Kasumi-1 (cell line): Measurements from ENCODE around the gene NDUFA8.

ENCODE experiments used
- DNase-seq, 2 experiments: peaks; one replicate each; lab custom pipeline; 2025; lab: John Stamatoyannopoulos, UW

Gene NDUFA8

DNA sequence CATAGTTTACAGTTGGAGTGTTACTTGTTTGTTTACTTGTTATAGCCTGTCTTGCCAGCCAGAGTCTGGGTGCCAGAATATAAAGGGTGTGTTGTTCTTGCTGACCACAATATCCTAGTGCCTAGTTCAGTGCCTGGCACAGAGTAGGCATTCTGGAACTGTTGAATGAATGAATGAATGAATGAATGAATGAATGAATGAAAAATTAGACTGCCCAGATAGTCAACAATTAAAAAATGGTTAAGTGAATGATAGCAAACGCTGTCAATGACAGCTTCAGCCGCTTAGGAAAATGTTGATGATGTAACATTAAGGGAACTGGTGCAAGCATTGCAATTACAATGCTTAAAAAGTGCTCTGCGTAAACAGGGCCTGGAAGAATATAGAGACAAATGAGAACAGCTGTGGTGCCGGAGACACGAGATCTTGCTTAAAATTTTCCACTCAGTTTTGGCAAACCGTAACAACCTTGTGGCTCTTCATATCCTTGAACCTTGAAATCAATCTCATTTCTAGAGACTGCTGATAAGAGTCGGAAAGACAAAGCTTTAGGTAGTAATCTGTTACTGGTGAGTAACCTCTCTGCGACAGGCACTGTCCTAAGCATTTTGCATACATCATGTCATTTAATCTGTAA, 61.8 kb downstream of the NDUFA8 start:
- no peak for DNase-seq

DNA sequence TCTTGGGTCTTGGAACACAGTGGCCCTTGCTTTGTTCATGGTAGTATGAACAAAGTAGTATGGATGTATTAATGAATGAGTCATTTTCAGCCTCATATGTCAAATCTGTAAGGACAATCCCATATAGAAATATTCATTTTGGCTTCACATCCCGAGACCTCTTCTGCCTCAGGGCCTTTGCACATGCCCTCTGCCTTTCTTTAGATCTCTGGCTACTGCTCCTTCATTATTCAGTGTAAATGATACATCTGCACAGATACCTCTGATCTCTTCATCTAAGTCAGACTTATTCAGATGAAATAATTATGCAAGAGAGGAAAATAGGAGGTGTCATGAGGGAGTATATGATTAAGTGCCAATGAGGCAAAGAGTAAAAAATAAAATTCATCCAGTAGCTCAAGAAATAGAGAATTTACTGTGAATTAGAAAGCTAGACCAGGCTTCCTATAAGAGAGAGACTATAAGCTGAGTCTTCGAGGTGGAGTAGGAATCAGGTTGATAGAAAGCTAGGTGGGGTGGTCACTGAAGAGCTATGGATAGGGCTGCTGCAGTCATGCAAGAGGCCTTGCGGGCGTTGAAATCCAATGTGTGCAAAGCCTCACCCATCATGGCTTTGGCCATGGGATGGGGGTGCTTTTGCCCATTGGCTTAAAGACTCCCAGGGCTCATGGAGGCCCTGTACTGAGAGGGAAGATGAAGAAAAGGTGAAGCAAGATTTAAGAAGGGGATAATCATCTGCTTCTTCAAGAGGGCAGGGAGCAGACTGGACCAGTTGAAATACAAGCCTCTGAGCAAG, 62.8 kb downstream of the NDUFA8 start:
- no peak for DNase-seq

DNA sequence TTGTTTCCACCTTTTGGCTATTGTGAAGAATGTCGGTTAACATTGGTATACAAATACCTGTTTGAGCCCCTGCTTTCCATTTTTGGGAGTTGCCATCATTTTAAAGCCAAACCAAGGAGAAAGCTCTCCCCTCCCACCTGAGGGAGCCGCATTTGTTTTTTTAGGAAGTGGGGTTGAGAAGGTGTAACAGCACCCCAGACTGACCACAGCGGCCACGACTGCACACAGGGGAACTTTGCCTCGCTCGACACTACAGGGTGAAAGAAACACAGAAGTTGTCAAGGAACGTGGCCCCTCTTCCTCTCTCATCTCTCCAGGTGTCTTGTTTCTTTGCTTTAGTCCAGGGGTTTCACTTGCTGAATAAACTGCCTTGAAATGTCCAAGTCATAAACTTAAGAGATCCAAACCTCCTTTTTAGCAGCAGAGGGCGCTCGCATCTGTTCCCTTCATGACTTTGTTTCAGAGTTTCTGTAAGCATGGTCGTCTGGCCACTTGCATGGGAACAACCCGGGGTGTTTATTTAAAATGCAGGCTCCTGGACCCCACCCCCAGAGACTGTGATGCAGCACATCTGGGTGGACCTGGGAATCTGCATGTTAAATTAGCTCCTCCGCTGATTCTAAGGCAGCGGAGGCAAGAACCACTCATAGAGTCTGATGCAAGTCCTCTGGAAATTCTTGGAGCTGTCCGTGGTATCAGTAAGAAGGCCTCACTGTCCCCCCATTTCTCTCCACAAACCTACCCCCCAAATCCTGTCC, 64.4 kb downstream of the NDUFA8 start:
- DNase-seq: peak; percentile 79 to 83
